Measurements from ENCODE around the gene KAT7.

- TF ChIP-seq, protein P1, sequence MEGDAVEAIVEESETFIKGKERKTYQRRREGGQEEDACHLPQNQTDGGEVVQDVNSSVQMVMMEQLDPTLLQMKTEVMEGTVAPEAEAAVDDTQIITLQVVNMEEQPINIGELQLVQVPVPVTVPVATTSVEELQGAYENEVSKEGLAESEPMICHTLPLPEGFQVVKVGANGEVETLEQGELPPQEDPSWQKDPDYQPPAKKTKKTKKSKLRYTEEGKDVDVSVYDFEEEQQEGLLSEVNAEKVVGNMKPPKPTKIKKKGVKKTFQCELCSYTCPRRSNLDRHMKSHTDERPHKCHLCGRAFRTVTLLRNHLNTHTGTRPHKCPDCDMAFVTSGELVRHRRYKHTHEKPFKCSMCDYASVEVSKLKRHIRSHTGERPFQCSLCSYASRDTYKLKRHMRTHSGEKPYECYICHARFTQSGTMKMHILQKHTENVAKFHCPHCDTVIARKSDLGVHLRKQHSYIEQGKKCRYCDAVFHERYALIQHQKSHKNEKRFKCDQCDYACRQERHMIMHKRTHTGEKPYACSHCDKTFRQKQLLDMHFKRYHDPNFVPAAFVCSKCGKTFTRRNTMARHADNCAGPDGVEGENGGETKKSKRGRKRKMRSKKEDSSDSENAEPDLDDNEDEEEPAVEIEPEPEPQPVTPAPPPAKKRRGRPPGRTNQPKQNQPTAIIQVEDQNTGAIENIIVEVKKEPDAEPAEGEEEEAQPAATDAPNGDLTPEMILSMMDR (IDR thresholded peaks at IDR 0.05), result no peak
- TF ChIP-seq POLR2A (IDR thresholded peaks at IDR 0.05), result no peak
These were observed 10.3 kb downstream of the KAT7 start for GRCh38 chr17:49798738-49799137.

All from ovary (tissue), 3 donors.